Activated CD4-positive, alpha-beta T cell treated with anti-CD3 and anti-CD28 coated beads for 1 hour (primary cell): ENCODE measurements around the gene CD28.
"Not testable (repeated sequence)": the region's sequence is repeated elsewhere in the genome, so short reads cannot be mapped to it uniquely, and the experiment has no call there.

Source experiments
- DNase-seq: peaks from one replicate; pipeline ENCODE4 v3.0.0-alpha.2; 2020

CD28 gene

DNA sequence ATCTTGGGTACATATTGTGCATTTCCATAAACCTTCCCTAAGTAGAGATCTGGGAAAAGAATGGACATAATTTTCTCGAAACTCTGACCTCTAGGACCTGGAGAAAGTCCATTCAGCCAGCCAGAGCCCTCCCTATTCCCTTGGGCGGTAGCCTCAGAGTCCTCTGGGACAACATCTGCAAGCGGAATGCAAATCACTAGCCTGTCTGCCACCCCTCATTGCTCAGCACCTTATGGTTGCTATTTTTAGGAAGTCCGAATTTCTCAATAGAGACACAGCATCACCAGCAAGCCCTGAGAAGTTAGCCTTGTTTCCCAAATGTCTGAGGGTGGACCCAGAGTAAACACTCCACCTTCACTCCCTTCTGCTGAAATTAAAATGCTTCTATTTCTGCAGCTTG, 17.6 kb upstream of the CD28 start:
- DNase-seq = no peak

DNA sequence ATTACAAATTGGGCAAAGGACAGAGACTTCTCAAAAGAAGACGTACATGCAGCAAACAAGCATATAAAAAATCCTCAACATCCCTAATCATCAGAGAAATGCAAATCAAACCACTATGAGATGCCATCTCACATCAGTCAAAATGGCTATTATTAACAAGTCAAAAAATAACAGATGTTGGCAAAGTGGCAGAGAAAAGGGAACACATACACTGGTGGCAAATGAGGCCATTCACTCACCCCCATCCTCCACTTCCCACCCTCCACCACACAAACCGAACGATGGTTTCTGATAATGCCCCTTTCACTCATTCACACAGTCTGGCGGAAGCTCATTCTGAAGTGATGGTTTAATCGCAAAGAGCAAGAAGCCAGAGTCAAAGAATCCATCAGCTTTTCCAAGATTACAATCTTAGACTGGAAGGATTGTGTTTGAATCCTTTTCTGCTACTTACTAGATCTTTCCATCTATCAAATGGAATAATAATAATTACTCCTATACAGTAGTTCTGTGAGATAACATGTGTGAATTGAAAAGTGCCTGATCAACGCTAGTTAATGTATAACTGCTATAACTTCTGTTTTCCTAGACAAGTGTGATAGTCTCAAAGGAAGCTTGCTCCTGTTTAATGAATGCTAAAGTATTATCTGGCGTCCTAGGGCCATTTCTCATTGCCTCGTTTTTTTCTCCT, 16.9 kb upstream of the CD28 start:
- DNase-seq = no peak

DNA sequence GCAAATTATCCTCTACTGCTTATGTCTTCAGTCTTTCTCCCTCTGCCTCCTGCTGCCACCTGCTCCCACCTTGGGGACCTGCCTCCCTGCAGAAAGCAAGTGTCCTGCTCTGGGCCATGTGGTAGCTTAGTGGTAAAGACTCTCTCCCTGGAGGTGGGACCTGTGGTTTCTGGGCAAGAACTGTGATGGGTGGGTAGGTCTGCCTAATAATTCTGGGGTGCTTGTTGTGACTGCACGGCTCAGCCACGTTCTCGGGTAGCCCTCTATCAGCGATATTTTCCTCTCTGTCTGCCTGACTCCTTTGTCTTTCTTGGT, 16.4 kb upstream of the CD28 start:
- DNase-seq = no peak

GRCh38 chr2:203690441-203691047, 15.9 kb upstream of the CD28 start:
- DNase-seq = no peak

GRCh38 chr2:203691149-203691548, 15.3 kb upstream of the CD28 start:
- DNase-seq = no peak

DNA sequence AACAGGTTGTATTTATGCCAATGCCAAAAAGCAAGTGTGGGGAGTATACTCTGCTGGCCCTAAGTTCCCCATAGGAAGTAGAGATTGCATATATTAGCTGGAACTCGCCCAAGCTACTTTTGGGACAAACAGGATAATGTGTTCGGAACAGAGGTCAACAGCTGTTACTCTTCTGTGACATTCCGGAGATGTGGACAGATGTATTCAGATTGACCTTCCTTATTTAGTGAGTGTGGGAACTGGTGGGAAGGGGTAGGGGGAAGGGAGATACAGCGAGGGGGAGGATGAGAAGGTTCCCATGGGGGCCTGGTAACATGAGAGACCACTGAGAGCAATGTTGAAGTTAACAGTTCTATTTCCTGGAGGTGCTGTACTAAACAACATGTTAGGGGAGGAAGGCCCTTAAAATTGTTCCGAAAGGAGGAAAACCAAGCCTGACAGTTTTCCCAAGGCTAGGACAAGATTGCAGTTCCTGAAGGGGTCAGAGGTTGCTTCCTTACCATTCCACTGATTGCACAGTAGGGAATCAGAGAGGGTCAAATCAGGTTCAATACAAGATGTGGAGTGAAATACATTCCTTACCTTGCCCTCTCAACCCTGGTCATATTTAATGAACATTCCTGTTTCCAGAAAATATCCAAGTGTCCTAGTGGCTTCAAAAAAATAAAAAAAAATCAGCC, 14.3 kb upstream of the CD28 start:
- DNase-seq = no peak

- DNase-seq = no peak
Measured at GRCh38 chr2:203693242-203693879, 13.1 kb upstream of the CD28 start.

GRCh38 chr2:203694191-203694590, 12.2 kb upstream of the CD28 start:
- no peak for DNase-seq

DNA sequence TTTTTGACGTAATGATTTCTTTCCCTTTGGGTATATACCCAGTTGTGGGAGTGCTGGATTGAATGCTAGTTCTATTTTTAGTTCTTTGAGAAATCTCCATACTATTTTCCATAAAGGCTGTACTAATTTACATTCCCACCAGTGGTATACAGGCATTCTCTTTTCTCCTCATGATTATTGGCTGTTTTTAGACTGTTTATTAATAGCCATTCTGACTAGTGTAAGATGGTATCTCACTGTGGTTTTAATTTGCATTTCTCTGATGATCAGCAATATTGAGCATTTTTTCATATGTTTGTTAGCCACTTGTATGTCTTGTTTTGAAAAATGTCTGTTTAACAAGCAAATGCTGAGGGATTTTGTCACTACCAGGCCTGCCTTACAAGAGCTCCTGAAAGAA, 9.2 kb upstream of the CD28 start:
- DNase-seq = no peak

DNA sequence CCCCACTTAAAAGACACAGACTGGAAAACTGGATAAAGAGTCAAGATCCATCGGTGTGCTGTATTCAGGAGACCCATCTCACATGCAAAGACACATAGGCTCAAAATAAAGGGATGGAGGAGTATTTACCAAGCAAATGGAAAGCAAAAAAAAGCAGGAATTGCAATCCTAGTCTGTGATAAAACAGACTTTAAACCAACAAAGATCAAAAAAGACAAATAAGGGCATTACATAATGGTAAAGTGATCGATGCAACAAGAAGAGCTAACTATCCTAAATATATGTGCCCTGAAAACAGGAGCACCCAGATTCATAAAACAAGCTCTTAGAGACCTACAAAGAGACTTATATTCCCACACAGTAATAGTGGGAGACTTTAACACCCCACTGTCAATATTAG, 8.7 kb upstream of the CD28 start:
- DNase-seq = not testable (repeated sequence)

DNA sequence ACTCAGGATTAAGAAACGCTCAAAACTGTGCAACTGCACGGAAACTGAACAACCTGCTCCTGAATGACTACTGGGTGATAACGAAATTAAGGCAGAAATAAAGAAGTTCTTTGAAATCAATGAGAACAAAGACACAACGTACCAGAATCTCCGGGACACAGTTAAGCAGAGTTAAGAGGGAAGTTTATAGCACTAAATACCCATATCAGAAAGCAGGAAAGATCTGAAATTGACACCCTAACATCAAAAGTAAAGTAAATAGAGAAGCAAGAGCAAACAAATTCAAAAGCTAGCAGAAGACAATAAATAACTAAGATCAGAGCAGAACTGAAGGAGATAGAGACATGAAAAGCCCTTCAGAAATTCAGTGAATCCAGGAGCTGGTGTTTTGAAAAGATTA, 8.0 kb upstream of the CD28 start:
- not testable (repeated sequence) for DNase-seq

DNA sequence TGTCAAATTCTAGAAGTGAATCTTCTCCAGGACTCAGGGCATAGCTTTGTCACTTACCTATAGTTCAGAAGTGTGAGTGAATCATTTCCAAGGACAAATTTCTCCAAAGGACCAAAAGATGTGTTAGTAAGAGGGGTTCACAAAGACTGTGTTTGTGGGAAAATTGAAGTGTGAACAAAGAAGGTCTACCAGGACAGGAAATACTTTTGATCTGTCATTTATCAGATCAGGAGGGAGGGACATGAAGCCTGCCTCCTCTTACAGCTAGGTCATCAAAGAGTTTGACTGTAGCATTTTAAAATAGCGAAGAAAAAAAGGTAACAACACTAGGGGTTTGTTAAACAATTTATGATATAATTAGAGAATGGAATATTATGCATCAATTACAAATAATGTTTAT, 2.0 kb upstream of the CD28 start:
- DNase-seq = no peak

DNA sequence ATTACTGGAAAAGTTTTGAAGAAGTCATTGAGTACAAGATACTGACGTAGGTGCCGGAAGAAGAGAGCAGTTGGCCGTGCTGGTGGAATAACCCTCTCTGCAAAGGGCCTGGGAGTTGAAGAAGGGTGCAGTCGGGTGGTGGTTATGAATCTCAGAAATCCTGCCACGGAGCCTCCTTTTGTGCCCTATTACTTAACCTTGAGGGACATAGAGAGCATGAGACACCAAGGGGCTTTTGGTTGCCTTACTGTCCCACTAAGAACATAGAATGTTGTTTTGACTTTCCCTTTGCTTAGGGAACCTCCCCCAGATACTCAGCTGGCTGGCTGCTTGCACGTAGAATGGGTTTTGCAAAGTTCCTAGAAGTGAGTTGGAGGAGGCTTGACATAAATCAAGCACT, 1.3 kb upstream of the CD28 start:
- DNase-seq = no peak

GRCh38 chr2:203707530-203707929, 1.1 kb downstream of the CD28 start:
- no peak for DNase-seq

DNA sequence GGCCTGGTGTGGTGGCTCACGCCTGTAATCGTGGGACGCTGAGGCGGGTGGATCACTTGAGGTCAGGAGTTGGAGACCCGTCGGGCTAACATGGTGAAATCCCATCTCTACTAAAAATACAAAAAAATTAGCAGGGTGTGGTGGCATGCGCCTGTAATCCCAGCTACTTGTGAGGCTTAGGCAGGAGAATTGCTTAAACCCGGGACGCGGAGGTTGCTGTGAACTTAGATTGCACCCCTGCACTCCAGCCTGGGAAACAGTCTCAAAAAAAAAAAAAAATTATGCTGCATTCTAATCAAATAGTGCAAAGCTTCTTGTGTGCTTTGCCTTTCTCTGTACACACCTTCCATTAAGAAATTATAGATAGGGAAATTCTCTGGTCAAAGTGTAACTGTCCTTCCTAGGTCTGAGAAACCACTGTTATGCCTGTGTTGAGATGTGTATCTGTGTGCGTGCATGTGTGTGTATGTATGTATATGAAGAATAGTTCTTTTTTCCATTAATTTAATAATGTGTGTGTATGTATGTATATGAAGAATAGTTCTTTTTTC, 2.5 kb downstream of the CD28 start:
- no peak for DNase-seq

- DNase-seq = no peak
Measured at GRCh38 chr2:203709416-203710040, 3.1 kb downstream of the CD28 start.

DNA sequence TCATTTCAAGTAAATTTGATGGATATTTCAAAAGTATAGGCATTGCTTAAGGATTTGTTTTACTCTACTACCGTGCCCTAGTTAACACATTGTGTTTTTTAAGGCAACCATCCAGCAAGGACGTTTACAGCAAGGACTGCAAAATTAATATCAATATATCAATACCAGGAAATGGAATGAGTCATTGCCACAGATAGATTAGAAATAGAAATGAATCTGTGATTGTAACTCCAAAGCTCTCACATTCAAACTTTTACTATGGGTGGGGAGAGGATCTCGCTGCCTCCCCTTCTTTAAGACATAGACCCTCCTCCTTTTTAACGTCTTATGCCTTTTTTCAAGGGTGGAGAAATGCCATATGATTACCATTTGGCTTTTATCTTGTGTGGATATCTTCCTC, 3.8 kb downstream of the CD28 start:
- no peak for DNase-seq

- no peak for DNase-seq
Measured at GRCh38 chr2:203710952-203711351, 4.5 kb downstream of the CD28 start.

GRCh38 chr2:203711399-203711798, 5.0 kb downstream of the CD28 start:
- no peak for DNase-seq

- no peak for DNase-seq
Measured at GRCh38 chr2:203713381-203713780, 6.9 kb downstream of the CD28 start.

- DNase-seq = no peak
Measured at GRCh38 chr2:203714112-203714511, 7.7 kb downstream of the CD28 start.

- DNase-seq = no peak
Measured at GRCh38 chr2:203715744-203716143, 9.3 kb downstream of the CD28 start.

DNA sequence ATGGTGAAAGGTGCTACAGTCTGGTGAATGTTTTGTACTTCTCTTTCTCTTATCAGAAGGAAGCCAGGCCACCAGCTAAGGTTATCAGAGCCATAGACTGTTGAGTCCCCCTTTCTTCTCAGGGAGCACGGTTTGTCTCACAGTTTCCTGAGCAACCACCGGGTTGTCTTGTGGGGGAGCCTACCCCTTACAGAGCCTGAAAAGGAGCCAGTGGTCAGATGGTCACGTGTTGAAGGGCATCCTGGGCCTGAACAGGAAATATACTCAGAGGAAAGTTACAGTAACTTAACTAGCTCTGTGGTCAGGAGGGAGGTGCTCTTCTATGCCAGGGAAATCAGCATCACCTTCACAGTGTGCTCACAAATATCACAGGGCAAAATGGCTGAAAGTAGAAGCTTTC, 11.6 kb downstream of the CD28 start:
- peak; percentile 37 for DNase-seq
